22Rv1 (cell line): ENCODE data around the gene FBXL7.

Source experiments
- ZFX ChIP-seq: fragments of 450-650 bp; IDR thresholded peaks from 2 replicates; pipeline ENCODE4 v1.6.1; 2017; ENCODE audit warnings: antibody characterized with exemption, borderline replicate concordance
- TF ChIP-seq, protein P1 (sequence below): fragments of 450-650 bp; IDR thresholded peaks from 2 replicates; pipeline ENCODE4 v1.5.1; 2017; ENCODE audit warnings: mild to moderate bottlenecking

DNA sequence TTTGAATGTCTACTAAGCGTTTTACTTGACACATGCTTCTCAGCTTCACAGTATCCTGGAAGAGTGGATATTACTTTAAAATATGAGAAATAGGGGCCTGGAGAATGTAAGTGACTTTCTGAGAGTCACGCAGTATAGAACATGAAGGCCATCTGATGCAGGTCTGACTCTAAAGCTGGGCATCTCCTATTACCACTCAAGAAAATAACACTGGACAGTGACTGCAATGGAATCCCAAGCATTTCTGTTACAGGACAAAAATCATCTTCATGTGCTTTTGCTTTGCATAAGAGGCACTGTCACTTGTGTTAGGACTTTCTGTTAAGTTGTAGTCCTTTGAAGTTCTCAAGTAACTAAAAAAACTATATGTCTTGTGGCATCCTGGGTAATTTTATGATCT, 335.5 kb downstream of the FBXL7 start:
- TF ChIP-seq, protein P1, sequence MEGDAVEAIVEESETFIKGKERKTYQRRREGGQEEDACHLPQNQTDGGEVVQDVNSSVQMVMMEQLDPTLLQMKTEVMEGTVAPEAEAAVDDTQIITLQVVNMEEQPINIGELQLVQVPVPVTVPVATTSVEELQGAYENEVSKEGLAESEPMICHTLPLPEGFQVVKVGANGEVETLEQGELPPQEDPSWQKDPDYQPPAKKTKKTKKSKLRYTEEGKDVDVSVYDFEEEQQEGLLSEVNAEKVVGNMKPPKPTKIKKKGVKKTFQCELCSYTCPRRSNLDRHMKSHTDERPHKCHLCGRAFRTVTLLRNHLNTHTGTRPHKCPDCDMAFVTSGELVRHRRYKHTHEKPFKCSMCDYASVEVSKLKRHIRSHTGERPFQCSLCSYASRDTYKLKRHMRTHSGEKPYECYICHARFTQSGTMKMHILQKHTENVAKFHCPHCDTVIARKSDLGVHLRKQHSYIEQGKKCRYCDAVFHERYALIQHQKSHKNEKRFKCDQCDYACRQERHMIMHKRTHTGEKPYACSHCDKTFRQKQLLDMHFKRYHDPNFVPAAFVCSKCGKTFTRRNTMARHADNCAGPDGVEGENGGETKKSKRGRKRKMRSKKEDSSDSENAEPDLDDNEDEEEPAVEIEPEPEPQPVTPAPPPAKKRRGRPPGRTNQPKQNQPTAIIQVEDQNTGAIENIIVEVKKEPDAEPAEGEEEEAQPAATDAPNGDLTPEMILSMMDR: no peak
- TF ChIP-seq ZFX: no peak
